Naive thymus-derived CD8-positive, alpha-beta T cell (primary cell): Measurements from ENCODE around the gene PNPLA7. TPM values are rescaled to one million over a fixed set of nuclear protein-coding genes. Genes with fewer than 3 reads are reported as not detected.
A peak's percentile ranks its signal among the peaks of the same experiment; 100 is the strongest.

Experiments used
- ATAC-seq, 2 donors: fragments of 150-1000 bp; cut with Tn5 transposase in 1 of 2; sonication (Bioruptor Pico), chemical (Tn5 transposase) in 1 of 2; 1 replicate in 1 of 2; 2 replicates in 1 of 2; pipeline ENCODE4 v1.10.0; 2021; ENCODE audit warnings: mild to moderate bottlenecking in 2 of 2, moderate library complexity in 2 of 2
- POLR2A ChIA-PET: fragments of 350-600 bp; sonication (Branson Sonifier 250); formaldehyde crosslinking; loops from one replicate; lab custom pipeline; 2021; ENCODE audit warnings: antibody characterized with exemption; lab: Charles Lee
- DNase-seq, 10 donors: peaks; one replicate each; pipeline versions ENCODE4 v3.0.0 to v3.0.0-alpha.2; 2020 to 2022
- H3K27ac Mint-ChIP-seq, 10 donors: one replicate each; pipeline ENCODE4 v1.8.0; 2020 to 2022; ENCODE audit warnings: mild to moderate bottlenecking in 10 of 10, mixed read lengths in 10 of 10, moderate library complexity in 4 of 10, inconsistent platforms in 1 of 10
- H3K27me3 Mint-ChIP-seq, 5 donors: one replicate each; pipeline ENCODE4 v1.8.0; 2021 to 2022; ENCODE audit warnings: mixed read lengths in 5 of 5
- H3K36me3 Mint-ChIP-seq, 3 donors: one replicate each; pipeline ENCODE4 v1.8.0; 2020 to 2022; ENCODE audit warnings: mixed read lengths in 3 of 3, mild to moderate bottlenecking in 2 of 3, inconsistent platforms in 1 of 3
- H3K4me1 Mint-ChIP-seq, 4 donors: one replicate each; pipeline ENCODE4 v1.8.0; 2021 to 2022; ENCODE audit warnings: mixed read lengths in 4 of 4
- H3K4me3 Mint-ChIP-seq, 10 donors: one replicate each; pipeline ENCODE4 v1.8.0; 2020 to 2022; ENCODE audit warnings: mild to moderate bottlenecking in 10 of 10, mixed read lengths in 10 of 10, moderate library complexity in 6 of 10, inconsistent platforms in 1 of 10
- H3K9me3 Mint-ChIP-seq, 9 donors: one replicate each; pipeline ENCODE4 v1.8.0; 2020 to 2022; ENCODE audit warnings: mixed read lengths in 9 of 9, mild to moderate bottlenecking in 3 of 9, inconsistent platforms in 1 of 9, moderate library complexity in 1 of 9
- polyA plus RNA-seq, 3 donors: library from polyadenylated mRNA; unstranded; fragments of 300-500 nt; fragmentation: Illumina TruSeq; gene quantifications; one replicate each; pipeline ENCODE4 v1.2.3, GENCODE V29; 2021
- total RNA-seq, 8 experiments: library from RNA in 2 of 8; stranded (reverse) in 2 of 8; gene quantifications; one replicate each; pipeline ENCODE4 v1.2.3 and lab custom pipeline; 2021 to 2026

Gene PNPLA7
- total and polyA plus RNA-seq, 5 experiments from 2014 or later = 1.2 to 15.7 (median 2.3) TPM

DNA sequence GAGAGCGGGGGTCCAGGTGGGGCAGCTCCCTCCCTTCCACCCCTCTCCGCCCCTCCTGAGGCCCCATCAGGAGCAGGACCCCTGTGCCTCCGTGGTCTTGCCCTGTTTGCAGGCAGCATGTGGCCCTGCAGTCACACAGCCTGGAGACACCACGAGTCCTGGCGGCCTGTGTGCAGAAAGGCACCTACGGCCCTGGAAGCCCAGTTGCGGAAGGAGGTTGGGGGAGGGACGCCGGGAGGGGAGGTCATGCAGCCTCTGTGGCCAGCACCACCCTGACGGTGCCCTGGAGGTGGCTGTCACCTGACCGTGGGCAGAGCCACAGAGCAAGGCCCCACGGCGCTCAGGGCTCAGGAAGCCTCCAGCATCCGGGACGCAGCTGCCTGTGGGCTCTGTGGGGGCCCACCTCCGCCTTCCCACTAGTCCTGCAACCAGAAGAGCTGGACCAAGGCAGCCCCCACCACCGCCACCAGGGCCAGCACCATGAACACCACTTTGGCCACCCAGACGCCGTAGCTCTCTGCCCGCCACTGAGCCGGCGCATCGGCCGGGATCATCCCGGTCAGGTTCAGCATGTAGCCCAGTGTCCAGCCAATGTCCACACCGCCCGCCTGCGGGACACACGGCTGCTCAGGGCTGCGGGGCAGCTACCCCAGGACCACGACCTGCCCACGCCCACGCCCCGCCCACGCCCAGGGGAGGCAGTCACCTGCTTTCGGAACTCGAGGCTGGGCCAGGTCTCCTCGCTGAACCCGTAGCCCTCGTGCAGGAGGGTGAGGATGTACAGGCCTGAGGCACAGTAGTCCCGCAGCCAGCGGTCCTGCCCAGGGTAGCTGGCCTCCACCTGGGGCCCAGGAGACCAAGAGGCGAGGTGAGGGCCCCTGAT is 115.5 kb downstream of the PNPLA7 start:
- H3K27ac Mint-ChIP-seq = no peak overlapping the region
- POLR2A ChIA-PET = no interaction called here
- ATAC-seq = no peak
- no peaks in the 10 kb centered on the region for H3K9me3 Mint-ChIP-seq
- H3K27me3 Mint-ChIP-seq = peaks cover 0 to 6% (median 0%) of the 10 kb centered on the region in 5 donors
- peak in 1 of 10 donors; percentile 62 for DNase-seq
- no peak overlapping the region for H3K4me3 Mint-ChIP-seq
- no peaks in the 10 kb centered on the region for H3K4me1 Mint-ChIP-seq
- no peaks in the 10 kb centered on the region for H3K36me3 Mint-ChIP-seq

DNA sequence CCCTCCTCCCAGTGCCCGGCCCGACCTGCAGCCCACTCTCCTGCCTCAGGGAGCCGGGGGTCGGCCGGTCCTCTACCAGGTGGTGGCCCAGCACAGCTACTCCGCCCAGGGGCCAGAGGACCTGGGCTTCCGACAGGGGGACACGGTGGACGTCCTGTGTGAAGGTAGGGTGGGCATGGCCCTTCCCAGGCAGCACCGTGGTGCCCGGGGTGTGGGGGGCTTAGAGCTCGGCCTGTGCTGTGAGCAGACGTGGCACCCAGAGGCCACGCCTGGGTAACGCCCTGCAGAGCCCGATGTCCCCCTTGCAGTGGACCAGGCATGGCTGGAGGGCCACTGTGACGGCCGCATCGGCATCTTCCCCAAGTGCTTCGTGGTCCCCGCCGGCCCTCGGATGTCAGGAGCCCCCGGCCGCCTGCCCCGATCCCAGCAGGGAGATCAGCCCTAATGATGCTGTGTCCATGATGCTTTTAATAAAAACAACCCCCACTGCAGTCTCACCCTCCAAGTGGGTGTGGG is 116.2 kb downstream of the PNPLA7 start:
- no peaks in the 10 kb centered on the region for H3K4me1 Mint-ChIP-seq
- no peak overlapping the region for H3K27ac Mint-ChIP-seq
- ATAC-seq = no peak
- POLR2A ChIA-PET = no interaction called here
- no peaks in the 10 kb centered on the region for H3K9me3 Mint-ChIP-seq
- peak in 1 of 10 donors; percentile 60 for DNase-seq
- H3K4me3 Mint-ChIP-seq = no peak overlapping the region
- H3K36me3 Mint-ChIP-seq = no peaks in the 10 kb centered on the region
- no peaks in the 10 kb centered on the region for H3K27me3 Mint-ChIP-seq

DNA sequence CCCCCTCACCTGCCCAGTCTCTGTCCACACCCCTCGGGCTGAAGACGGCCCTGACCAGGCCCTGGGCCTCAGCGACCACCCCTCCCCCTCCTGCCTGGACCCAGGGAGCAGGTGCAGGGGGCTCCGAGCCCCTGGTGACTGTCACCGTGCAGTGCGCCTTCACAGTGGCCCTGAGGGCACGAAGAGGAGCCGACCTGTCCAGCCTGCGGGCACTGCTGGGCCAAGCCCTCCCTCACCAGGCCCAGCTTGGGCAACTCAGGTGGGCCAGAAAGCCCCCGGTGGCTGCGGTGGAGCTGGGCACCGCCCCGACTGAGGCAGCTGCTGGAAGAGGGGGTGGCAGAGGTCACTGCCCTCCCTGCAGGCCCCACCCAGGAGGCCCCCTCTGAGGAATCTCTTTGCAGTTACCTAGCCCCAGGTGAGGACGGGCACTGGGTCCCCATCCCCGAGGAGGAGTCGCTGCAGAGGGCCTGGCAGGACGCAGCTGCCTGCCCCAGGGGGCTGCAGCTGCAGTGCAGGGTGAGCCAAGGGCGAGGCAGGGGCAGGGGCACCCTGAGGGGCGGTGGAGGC is 116.8 kb downstream of the PNPLA7 start:
- ATAC-seq (no peak), DNase-seq (no peak)
- no peaks in the 10 kb centered on the region for H3K9me3 Mint-ChIP-seq
- no peak overlapping the region for H3K4me3 Mint-ChIP-seq
- POLR2A ChIA-PET = no interaction called here
- no peaks in the 10 kb centered on the region for H3K36me3 Mint-ChIP-seq
- no peak overlapping the region for H3K27ac Mint-ChIP-seq
- H3K27me3 Mint-ChIP-seq = no peaks in the 10 kb centered on the region
- H3K4me1 Mint-ChIP-seq = no peaks in the 10 kb centered on the region

DNA sequence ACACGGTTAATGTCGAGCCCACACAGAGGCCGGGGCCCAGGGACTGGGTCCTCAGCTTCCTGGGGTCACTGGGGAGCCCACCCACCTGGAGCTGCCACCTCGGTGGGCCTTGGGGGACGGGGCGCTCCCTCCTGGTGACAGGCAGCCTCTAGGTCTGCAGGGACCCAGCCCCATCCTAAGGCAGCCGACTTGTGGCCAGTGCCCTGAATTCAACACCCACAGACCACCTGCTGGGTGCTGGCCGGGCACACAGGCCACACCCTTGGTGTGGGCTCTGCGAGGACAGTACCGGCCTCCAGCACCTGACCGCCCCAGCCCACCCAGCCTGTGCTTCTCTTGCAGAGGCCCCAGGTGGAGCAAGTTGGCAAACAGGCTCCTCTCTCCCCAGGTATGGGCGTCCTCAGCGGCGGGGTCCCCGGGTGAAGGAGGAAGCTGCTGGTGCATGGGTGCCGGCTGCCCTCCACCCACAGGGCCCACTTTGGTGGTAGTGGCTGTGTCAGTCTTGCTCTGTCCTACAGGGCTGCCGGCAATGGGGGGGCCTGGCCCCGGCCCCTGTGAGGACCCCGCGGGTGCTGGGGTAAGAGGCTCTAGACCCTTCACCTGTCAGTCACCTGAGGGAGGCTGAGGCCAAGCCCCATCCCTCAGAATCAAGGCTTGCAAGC is 117.4 kb downstream of the PNPLA7 start:
- Mint-ChIP-seq H3K9me3 (no peaks in the 10 kb centered on the region), H3K4me1 (no peaks in the 10 kb centered on the region), H3K4me3 (no peak overlapping the region), H3K27ac (no peak overlapping the region), H3K27me3 (no peaks in the 10 kb centered on the region), H3K36me3 (no peaks in the 10 kb centered on the region)
- no peak for ATAC-seq
- POLR2A ChIA-PET = interaction anchor here (0.7 kb wide), 1 partner anchor 1206 kb away, joined by 5 read pairs; no protein-coding TSS in a partner anchor
- DNase-seq = peak in 1 of 10 donors; percentile 59

DNA sequence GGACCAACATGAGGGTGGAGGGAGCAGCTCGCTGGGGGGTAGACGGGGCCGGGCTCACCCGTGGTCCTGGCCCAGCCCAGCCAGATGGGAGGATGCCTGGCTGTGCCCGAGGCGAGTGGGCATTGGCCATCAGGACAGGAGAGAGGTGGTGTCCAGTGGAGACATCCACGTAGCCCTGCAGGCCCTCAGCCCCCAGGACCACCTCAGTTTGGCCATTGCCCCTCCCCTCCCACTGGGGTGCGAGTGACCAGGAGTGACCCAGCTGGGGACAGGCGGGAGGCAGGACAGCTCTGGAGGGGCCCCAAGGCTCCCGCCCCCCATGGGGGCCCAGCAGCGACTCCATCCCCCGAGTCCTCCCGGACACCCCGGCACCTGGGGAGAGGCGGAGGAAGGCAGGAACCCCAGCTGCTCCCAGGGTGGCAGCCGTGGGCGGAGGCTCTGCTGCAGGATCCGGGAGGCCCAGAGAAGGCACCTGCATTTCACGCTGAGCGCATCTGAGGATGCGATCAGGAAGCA is 118.7 kb downstream of the PNPLA7 start:
- H3K27me3 Mint-ChIP-seq = no peaks in the 10 kb centered on the region
- H3K4me3 Mint-ChIP-seq = no peak overlapping the region
- ATAC-seq (no peak), DNase-seq (peak in 1 of 10 donors; percentile 47)
- no peak overlapping the region for H3K27ac Mint-ChIP-seq
- H3K4me1 Mint-ChIP-seq = no peaks in the 10 kb centered on the region
- POLR2A ChIA-PET = interaction anchor here (0.6 to 0.7 kb wide), 2 partner anchors 17 to 142 kb away, joined by 3 to 5 read pairs; no protein-coding TSS in a partner anchor
- no peaks in the 10 kb centered on the region for H3K36me3 Mint-ChIP-seq
- no peaks in the 10 kb centered on the region for H3K9me3 Mint-ChIP-seq

DNA sequence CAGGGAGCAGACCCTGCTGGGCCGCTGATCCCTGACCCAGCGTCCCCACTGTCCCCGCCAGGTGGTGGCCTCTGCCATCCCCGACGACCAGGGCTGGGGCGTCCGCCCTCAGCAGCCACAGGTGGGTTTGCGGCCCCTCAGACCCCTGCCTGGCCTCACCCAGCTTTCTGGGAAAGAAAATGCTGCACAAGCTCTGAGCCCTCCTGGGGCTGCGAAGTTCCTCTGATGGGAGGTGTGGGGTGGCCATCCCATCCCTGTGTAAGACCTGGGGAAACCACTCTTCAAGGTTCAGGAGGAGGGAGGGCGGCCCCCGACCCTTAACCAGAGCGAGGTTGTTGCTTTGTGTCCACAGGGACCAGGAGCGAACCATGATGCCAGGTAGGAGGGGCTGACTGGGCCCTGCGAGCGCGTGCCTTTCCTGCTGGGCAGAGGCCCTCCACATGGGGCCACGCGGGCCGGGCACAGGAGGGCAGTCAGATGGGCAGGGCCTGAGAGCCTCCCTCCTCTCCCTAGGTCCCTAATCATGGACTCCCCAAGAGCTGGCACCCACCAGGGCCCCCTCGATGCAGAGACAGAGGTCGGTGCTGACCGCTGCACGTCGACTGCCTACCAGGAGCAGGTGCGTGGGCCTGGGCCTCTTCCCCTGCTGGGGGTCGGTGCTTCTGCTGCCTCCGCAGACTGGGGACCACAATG is 119.3 kb downstream of the PNPLA7 start:
- H3K27me3 Mint-ChIP-seq = no peaks in the 10 kb centered on the region
- no peak overlapping the region for H3K4me3 Mint-ChIP-seq
- H3K36me3 Mint-ChIP-seq = no peaks in the 10 kb centered on the region
- ATAC-seq (no peak), DNase-seq (peak in 1 of 10 donors; percentile 57)
- H3K4me1 Mint-ChIP-seq = no peaks in the 10 kb centered on the region
- H3K27ac Mint-ChIP-seq = no peak overlapping the region
- no peaks in the 10 kb centered on the region for H3K9me3 Mint-ChIP-seq
- POLR2A ChIA-PET = interaction anchor here (0.6 to 0.7 kb wide), 3 partner anchors 18 to 142 kb away, joined by 3 to 5 read pairs (median 3); no protein-coding TSS in a partner anchor

DNA sequence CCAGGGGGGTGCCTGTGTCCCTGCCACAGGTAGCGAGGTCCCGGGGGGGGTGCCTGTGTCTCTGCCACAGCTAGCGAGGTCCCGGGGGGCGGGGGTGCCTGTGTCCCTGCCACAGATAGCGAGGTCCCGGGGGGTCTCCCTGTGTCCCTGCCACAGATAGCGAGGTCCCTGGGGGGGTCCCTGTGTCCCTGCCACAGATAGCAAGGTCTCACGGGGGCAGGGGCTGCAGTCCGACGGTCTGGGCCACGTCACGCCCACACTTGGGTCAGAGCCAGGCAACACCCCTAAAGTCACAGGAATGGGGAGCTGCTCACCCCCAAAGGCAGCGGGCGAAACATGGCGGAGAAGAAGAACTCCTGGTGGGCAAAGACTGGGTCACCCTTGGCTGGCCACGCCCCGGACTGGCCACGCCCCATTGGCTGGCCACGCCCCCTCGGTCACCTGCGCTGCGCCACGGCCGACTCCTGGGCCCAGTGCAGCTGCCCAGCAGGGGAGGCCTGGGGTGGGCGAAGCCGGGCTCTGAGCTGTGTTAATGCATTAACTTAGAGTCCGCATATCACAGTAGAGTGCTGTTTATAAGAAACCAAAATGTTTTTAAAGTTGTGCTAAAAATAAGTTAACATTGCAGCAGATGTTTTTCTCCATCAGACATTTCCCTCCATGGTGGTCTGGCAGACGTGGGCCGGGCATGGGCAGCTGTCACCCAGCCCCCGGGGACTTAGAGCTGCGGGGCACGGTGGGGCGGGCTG is 120.1 kb downstream of the PNPLA7 start:
- no peaks in the 10 kb centered on the region for H3K36me3 Mint-ChIP-seq
- H3K4me3 Mint-ChIP-seq = no peak overlapping the region
- H3K9me3 Mint-ChIP-seq = no peaks in the 10 kb centered on the region
- DNase-seq = peak in 1 of 10 donors; percentile 50
- POLR2A ChIA-PET = interaction anchor here (0.6 kb wide), 1 partner anchor 41 kb away, joined by 3 read pairs; no protein-coding TSS in a partner anchor
- no peak overlapping the region for H3K27ac Mint-ChIP-seq
- no peaks in the 10 kb centered on the region for H3K4me1 Mint-ChIP-seq
- ATAC-seq = no peak
- H3K27me3 Mint-ChIP-seq = no peaks in the 10 kb centered on the region

DNA sequence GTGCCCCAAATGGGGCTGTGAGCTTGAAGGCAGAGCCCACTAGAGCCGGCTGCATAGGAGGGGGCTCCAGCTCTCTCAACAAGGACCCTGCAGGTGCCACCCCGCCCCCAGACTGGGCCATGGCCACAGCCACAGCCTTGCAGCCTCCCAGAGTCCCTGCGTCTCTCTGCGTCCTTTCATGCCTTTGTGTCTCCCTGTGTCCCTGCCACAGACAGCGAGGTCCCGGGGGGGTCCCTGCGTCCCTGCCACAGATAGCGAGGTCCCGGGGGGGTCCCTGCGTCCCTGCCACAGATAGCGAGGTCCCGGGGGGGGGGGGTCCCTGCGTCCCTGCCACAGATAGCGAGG is 120.7 kb downstream of the PNPLA7 start:
- H3K27me3 Mint-ChIP-seq = no peaks in the 10 kb centered on the region
- H3K4me3 Mint-ChIP-seq = no peak overlapping the region
- DNase-seq (peak in 1 of 10 donors; percentile 56), ATAC-seq (no peak)
- no peak overlapping the region for H3K27ac Mint-ChIP-seq
- no peaks in the 10 kb centered on the region for H3K9me3 Mint-ChIP-seq
- POLR2A ChIA-PET = no interaction called here
- no peaks in the 10 kb centered on the region for H3K36me3 Mint-ChIP-seq
- peaks cover 0 to 5% (median 3%) of the 10 kb centered on the region in 4 donors for H3K4me1 Mint-ChIP-seq

DNA sequence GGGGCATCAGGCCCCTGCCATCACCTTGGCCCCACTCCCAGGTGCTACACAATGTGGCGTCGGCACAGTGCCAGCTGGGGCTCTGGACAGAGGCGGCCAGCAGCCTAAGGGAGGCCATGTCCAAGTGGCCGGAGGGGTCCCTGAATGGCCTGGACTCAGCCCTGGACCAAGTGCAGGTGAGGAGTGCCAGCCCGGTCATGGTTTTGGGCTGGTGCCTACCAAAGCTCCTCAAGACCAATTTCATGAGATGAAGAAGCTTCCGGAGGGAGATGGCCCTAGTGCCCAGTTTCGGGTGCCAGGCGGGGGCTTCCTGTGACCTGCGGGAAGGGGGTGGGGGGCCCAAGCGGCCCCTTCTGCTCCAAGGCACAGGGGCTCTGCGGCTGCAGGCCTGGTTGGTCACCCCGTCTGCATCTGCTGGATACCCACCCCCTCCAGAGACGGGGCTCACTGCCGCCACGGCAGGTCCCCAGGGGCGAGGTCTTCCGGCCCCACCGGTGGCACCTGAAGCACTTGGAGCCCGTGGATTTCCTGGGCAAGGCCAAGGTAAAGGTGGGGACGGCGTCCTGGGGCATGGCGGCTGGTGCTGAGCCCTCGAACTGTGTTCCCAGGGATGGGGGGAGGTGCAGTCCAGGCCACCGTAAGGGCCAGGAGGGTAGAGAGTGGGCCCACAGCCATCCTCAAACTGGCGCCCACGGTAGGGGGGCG is 121.2 kb downstream of the PNPLA7 start:
- H3K27me3 Mint-ChIP-seq = no peaks in the 10 kb centered on the region
- DNase-seq (peak in 1 of 10 donors; percentile 41), ATAC-seq (no peak)
- no peak overlapping the region for H3K4me3 Mint-ChIP-seq
- H3K27ac Mint-ChIP-seq = no peak overlapping the region
- H3K4me1 Mint-ChIP-seq = peaks cover 0 to 7% (median 6%) of the 10 kb centered on the region in 4 donors
- no peaks in the 10 kb centered on the region for H3K36me3 Mint-ChIP-seq
- no peaks in the 10 kb centered on the region for H3K9me3 Mint-ChIP-seq
- POLR2A ChIA-PET = no interaction called here

DNA sequence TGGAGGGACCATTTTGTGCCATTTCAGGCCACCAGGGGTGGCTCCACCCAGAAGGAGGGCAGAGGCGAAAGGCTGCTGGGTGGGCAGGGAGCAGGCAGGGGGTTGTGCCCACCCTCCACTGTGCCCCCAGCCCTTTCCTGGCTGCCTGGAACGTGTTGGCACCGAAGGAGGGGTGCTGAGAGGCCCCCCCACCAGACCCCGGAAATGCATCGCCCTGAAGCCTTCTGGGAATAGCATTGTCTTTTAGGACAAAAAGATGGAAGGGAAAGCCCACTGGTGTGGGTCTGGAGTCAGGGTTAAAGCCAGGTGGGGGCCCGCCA is 121.9 kb downstream of the PNPLA7 start:
- POLR2A ChIA-PET = interaction anchor here (1.2 kb wide), 1 partner anchor 126 kb away, joined by 3 read pairs; the partner anchor contains the start of gene NRARP
- no peak overlapping the region for H3K4me3 Mint-ChIP-seq
- DNase-seq (no peak), ATAC-seq (no peak)
- no peaks in the 10 kb centered on the region for H3K27me3 Mint-ChIP-seq
- H3K9me3 Mint-ChIP-seq = no peaks in the 10 kb centered on the region
- H3K4me1 Mint-ChIP-seq = peaks cover 0 to 7% (median 6%) of the 10 kb centered on the region in 4 donors
- H3K36me3 Mint-ChIP-seq = no peaks in the 10 kb centered on the region
- no peak overlapping the region for H3K27ac Mint-ChIP-seq
